ENCODE measurements around the gene DGKE.

Gene DGKE

GRCh38 chr17:56809106-56809819 is 24.7 kb upstream of the DGKE start:
- Histone ChIP-seq H3K14ac (ENCODE audit: low read length) (no peak overlapping the region), H3K9me3 (replicated peaks in 1 of 2; ENCODE audit: control insufficient read depth in 2 of 2, insufficient read depth in 1 of 2, low read depth in 1 of 2, low read length in 2 of 2) (no peaks in the 10 kb centered on the region), H4K8ac (ENCODE audit: low read depth, low read length) (no peak overlapping the region), H2BK12ac (ENCODE audit: low read length) (peak overlapping the region; percentile 61), H2BK120ac (ENCODE audit: low read depth, low read length) (no peak overlapping the region), H3K18ac (ENCODE audit: low read length) (no peak overlapping the region), H2AFZ (ENCODE audit: low read length) (no peak overlapping the region), H3K27ac (replicated peaks; ENCODE audit: low read length) (no peak overlapping the region), H3K36me3 (replicated peaks in 1 of 2; ENCODE audit: control insufficient read depth in 2 of 2, insufficient read depth in 2 of 2, low read length in 2 of 2) (no peaks in the 10 kb centered on the region), H3K79me1 (ENCODE audit: low read depth, low read length) (no peaks in the 10 kb centered on the region), H3K27me3 (ENCODE audit: control insufficient read depth in 3 of 3, insufficient read depth in 3 of 3, low read depth in 1 of 3, low read length in 3 of 3) (peaks cover 0 to 25% (median 0%) of the 10 kb centered on the region in 3 experiments), H4K91ac (ENCODE audit: low read depth, low read length, poor library complexity) (no peak overlapping the region), H2BK15ac (ENCODE audit: low read length) (no peak overlapping the region), H2AK5ac (ENCODE audit: low read depth, low read length) (no peak overlapping the region), H3K4me2 (ENCODE audit: insufficient read depth, low read length, poor library complexity, severe bottlenecking) (no peak overlapping the region), H3K9ac (ENCODE audit: low read depth, low read length, poor library complexity) (no peak overlapping the region), H3K23ac (ENCODE audit: low read depth, low read length, poor library complexity) (peak overlapping the region; percentile 9), H2BK5ac (ENCODE audit: low read length) (no peak overlapping the region), H3K4me1 (ENCODE audit: control insufficient read depth in 2 of 2, insufficient read depth in 1 of 2, low read depth in 1 of 2, low read length in 2 of 2) (peaks cover 0 to 10% of the 10 kb centered on the region in 2 donors), H3K4ac (ENCODE audit: low read length) (no peak overlapping the region), H3K4me3 (ENCODE audit: low read length in 2 of 2) (no peak overlapping the region)
- DNase-seq (ENCODE audit: low spot score): no peak
- WGBS, 2 donors (ENCODE audit: extremely low coverage in 2 of 2, insufficient read length in 2 of 2, insufficient replicate concordance in 1 of 2): 100% methylated on average over 1 to 4 of the region's 9 CpGs

- Histone ChIP-seq H3K36me3 (replicated peaks in 1 of 2; ENCODE audit: control insufficient read depth in 2 of 2, insufficient read depth in 2 of 2, low read length in 2 of 2) (no peaks in the 10 kb centered on the region), H4K8ac (ENCODE audit: low read depth, low read length) (no peak overlapping the region), H3K4ac (ENCODE audit: low read length) (no peak overlapping the region), H3K27ac (replicated peaks; ENCODE audit: low read length) (no peak overlapping the region), H3K4me1 (ENCODE audit: control insufficient read depth in 2 of 2, insufficient read depth in 1 of 2, low read depth in 1 of 2, low read length in 2 of 2) (peaks cover 0 to 10% of the 10 kb centered on the region in 2 donors), H2BK12ac (ENCODE audit: low read length) (no peak overlapping the region), H2BK15ac (ENCODE audit: low read length) (no peak overlapping the region), H3K4me2 (ENCODE audit: insufficient read depth, low read length, poor library complexity, severe bottlenecking) (no peak overlapping the region), H2BK5ac (ENCODE audit: low read length) (no peak overlapping the region), H3K18ac (ENCODE audit: low read length) (no peak overlapping the region), H3K79me1 (ENCODE audit: low read depth, low read length) (no peaks in the 10 kb centered on the region), H3K23ac (ENCODE audit: low read depth, low read length, poor library complexity) (peak overlapping the region; percentile 9), H3K14ac (ENCODE audit: low read length) (peak overlapping the region; percentile 26), H2AK5ac (ENCODE audit: low read depth, low read length) (no peak overlapping the region), H4K91ac (ENCODE audit: low read depth, low read length, poor library complexity) (no peak overlapping the region), H2AFZ (ENCODE audit: low read length) (no peak overlapping the region), H3K9ac (ENCODE audit: low read depth, low read length, poor library complexity) (no peak overlapping the region), H3K9me3 (replicated peaks in 1 of 2; ENCODE audit: control insufficient read depth in 2 of 2, insufficient read depth in 1 of 2, low read depth in 1 of 2, low read length in 2 of 2) (no peaks in the 10 kb centered on the region), H3K27me3 (ENCODE audit: control insufficient read depth in 3 of 3, insufficient read depth in 3 of 3, low read depth in 1 of 3, low read length in 3 of 3) (peaks cover 0 to 29% (median 0%) of the 10 kb centered on the region in 3 experiments), H3K4me3 (ENCODE audit: low read length in 2 of 2) (no peak overlapping the region), H2BK120ac (ENCODE audit: low read depth, low read length) (no peak overlapping the region)
- no CpG with 5 or more reads among the region's 1 CpG for WGBS, 2 donors (ENCODE audit: extremely low coverage in 2 of 2, insufficient read length in 2 of 2, insufficient replicate concordance in 1 of 2)
- DNase-seq (ENCODE audit: low spot score): no peak
Observed at GRCh38 chr17:56809820-56810179, 24.2 kb upstream of the DGKE start.

GRCh38 chr17:56810343-56810742 is 23.6 kb upstream of the DGKE start:
- Histone ChIP-seq H4K8ac (ENCODE audit: low read depth, low read length) (no peak overlapping the region), H2BK5ac (ENCODE audit: low read length) (no peak overlapping the region), H3K4me1 (ENCODE audit: control insufficient read depth in 2 of 2, insufficient read depth in 1 of 2, low read depth in 1 of 2, low read length in 2 of 2) (peaks cover 0 to 10% of the 10 kb centered on the region in 2 donors), H3K4me3 (ENCODE audit: low read length in 2 of 2) (no peak overlapping the region), H2AFZ (ENCODE audit: low read length) (no peak overlapping the region), H3K18ac (ENCODE audit: low read length) (peak overlapping the region; percentile 23), H3K23ac (ENCODE audit: low read depth, low read length, poor library complexity) (no peak overlapping the region), H2AK5ac (ENCODE audit: low read depth, low read length) (no peak overlapping the region), H3K27me3 (ENCODE audit: control insufficient read depth in 3 of 3, insufficient read depth in 3 of 3, low read depth in 1 of 3, low read length in 3 of 3) (peaks cover 0 to 32% (median 0%) of the 10 kb centered on the region in 3 experiments), H3K9me3 (replicated peaks in 1 of 2; ENCODE audit: control insufficient read depth in 2 of 2, insufficient read depth in 1 of 2, low read depth in 1 of 2, low read length in 2 of 2) (no peaks in the 10 kb centered on the region), H2BK120ac (ENCODE audit: low read depth, low read length) (no peak overlapping the region), H4K91ac (ENCODE audit: low read depth, low read length, poor library complexity) (no peak overlapping the region), H3K9ac (ENCODE audit: low read depth, low read length, poor library complexity) (no peak overlapping the region), H3K36me3 (replicated peaks in 1 of 2; ENCODE audit: control insufficient read depth in 2 of 2, insufficient read depth in 2 of 2, low read length in 2 of 2) (no peaks in the 10 kb centered on the region), H3K14ac (ENCODE audit: low read length) (no peak overlapping the region), H3K4ac (ENCODE audit: low read length) (no peak overlapping the region), H2BK12ac (ENCODE audit: low read length) (no peak overlapping the region), H3K27ac (replicated peaks; ENCODE audit: low read length) (no peak overlapping the region), H3K4me2 (ENCODE audit: insufficient read depth, low read length, poor library complexity, severe bottlenecking) (no peak overlapping the region), H3K79me1 (ENCODE audit: low read depth, low read length) (no peaks in the 10 kb centered on the region), H2BK15ac (ENCODE audit: low read length) (no peak overlapping the region)
- no peak for DNase-seq (ENCODE audit: low spot score)
- WGBS, 2 donors (ENCODE audit: extremely low coverage in 2 of 2, insufficient read length in 2 of 2, insufficient replicate concordance in 1 of 2): no CpG with 5 or more reads among the region's 2 CpGs

- H3K9ac ChIP-seq (ENCODE audit: low read depth, low read length, poor library complexity): no peak overlapping the region
- no peak overlapping the region for H4K8ac ChIP-seq (ENCODE audit: low read depth, low read length)
- H3K9me3 ChIP-seq (replicated peaks in 1 of 2; ENCODE audit: control insufficient read depth in 2 of 2, insufficient read depth in 1 of 2, low read depth in 1 of 2, low read length in 2 of 2): no peaks in the 10 kb centered on the region
- no peak overlapping the region for H3K14ac ChIP-seq (ENCODE audit: low read length)
- DNase-seq (ENCODE audit: low spot score): no peak
- no peak overlapping the region for H3K4ac ChIP-seq (ENCODE audit: low read length)
- no peak overlapping the region for H2BK15ac ChIP-seq (ENCODE audit: low read length)
- no peak overlapping the region for H2AK5ac ChIP-seq (ENCODE audit: low read depth, low read length)
- H3K18ac ChIP-seq (ENCODE audit: low read length): no peak overlapping the region
- peaks cover 0 to 35% (median 0%) of the 10 kb centered on the region in 3 experiments for H3K27me3 ChIP-seq (ENCODE audit: control insufficient read depth in 3 of 3, insufficient read depth in 3 of 3, low read depth in 1 of 3, low read length in 3 of 3)
- no peak overlapping the region for H2BK12ac ChIP-seq (ENCODE audit: low read length)
- no peak overlapping the region for H4K91ac ChIP-seq (ENCODE audit: low read depth, low read length, poor library complexity)
- H3K27ac ChIP-seq (replicated peaks; ENCODE audit: low read length): no peak overlapping the region
- no peaks in the 10 kb centered on the region for H3K36me3 ChIP-seq (replicated peaks in 1 of 2; ENCODE audit: control insufficient read depth in 2 of 2, insufficient read depth in 2 of 2, low read length in 2 of 2)
- H2AFZ ChIP-seq (ENCODE audit: low read length): no peak overlapping the region
- no peak overlapping the region for H2BK5ac ChIP-seq (ENCODE audit: low read length)
- H3K4me2 ChIP-seq (ENCODE audit: insufficient read depth, low read length, poor library complexity, severe bottlenecking): no peak overlapping the region
- no peaks in the 10 kb centered on the region for H3K79me1 ChIP-seq (ENCODE audit: low read depth, low read length)
- H3K23ac ChIP-seq (ENCODE audit: low read depth, low read length, poor library complexity): no peak overlapping the region
- H2BK120ac ChIP-seq (ENCODE audit: low read depth, low read length): no peak overlapping the region
- peaks cover 0 to 10% of the 10 kb centered on the region in 2 donors for H3K4me1 ChIP-seq (ENCODE audit: control insufficient read depth in 2 of 2, insufficient read depth in 1 of 2, low read depth in 1 of 2, low read length in 2 of 2)
- WGBS, 2 donors (ENCODE audit: extremely low coverage in 2 of 2, insufficient read length in 2 of 2, insufficient replicate concordance in 1 of 2): no CpG with 5 or more reads among the region's 12 CpGs
- no peak overlapping the region for H3K4me3 ChIP-seq (ENCODE audit: low read length in 2 of 2)
Observed at GRCh38 chr17:56810891-56811775, 22.8 kb upstream of the DGKE start.

All from neuronal stem cell (in vitro differentiated cells).